GM20431 (cell line): ENCODE data around the gene PDCD1.

Experiments
- in situ Hi-C: fragments of 300-500 bp; cut with MseI, MboI; formaldehyde crosslinking; loops from one replicate; pipeline ENCODE4 v1.15.0; 2020; ENCODE audit warnings: low sequenced_read_pairs; ENCODE audit not compliant: unreplicated experiment

Gene PDCD1

GRCh38 chr2:241895712-241896641 is 37.3 kb upstream of the PDCD1 start:
- in situ Hi-C loops = no loop called here

- in situ Hi-C loops = no loop called here
Measured at GRCh38 chr2:241895427-241895711, 36.7 kb upstream of the PDCD1 start.

GRCh38 chr2:241894681-241895426 is 36.2 kb upstream of the PDCD1 start:
- in situ Hi-C loops = no loop called here

GRCh38 chr2:241894056-241894641 is 35.5 kb upstream of the PDCD1 start:
- in situ Hi-C loops = no loop called here

- in situ Hi-C loops = no loop called here
Measured at GRCh38 chr2:241893265-241893664, 34.6 kb upstream of the PDCD1 start.

- in situ Hi-C loops = no loop called here
Measured at GRCh38 chr2:241892299-241893137, 33.8 kb upstream of the PDCD1 start.

GRCh38 chr2:241891988-241892298 is 33.2 kb upstream of the PDCD1 start:
- in situ Hi-C loops = no loop called here

- in situ Hi-C loops = no loop called here
Measured at GRCh38 chr2:241891315-241891987, 32.8 kb upstream of the PDCD1 start.

GRCh38 chr2:241890524-241891235 is 32.0 kb upstream of the PDCD1 start:
- in situ Hi-C loops = no loop called here

- in situ Hi-C loops = no loop called here
Measured at GRCh38 chr2:241888641-241889040, 29.9 kb upstream of the PDCD1 start.

GRCh38 chr2:241887806-241888522 is 29.3 kb upstream of the PDCD1 start:
- in situ Hi-C loops = no loop called here

- in situ Hi-C loops = no loop called here
Measured at GRCh38 chr2:241886840-241887447, 28.2 kb upstream of the PDCD1 start.

GRCh38 chr2:241885946-241886643 is 27.4 kb upstream of the PDCD1 start:
- in situ Hi-C loops = no loop called here

GRCh38 chr2:241885291-241885945 is 26.7 kb upstream of the PDCD1 start:
- in situ Hi-C loops = no loop called here

- in situ Hi-C loops = no loop called here
Measured at GRCh38 chr2:241884951-241885290, 26.2 kb upstream of the PDCD1 start.

- in situ Hi-C loops = no loop called here
Measured at GRCh38 chr2:241882091-241882625, 23.5 kb upstream of the PDCD1 start.
